OCI-M2 (cell line): ENCODE results near the gene PUS3.

Experiments
- DNase-seq: peaks from one replicate; lab custom pipeline; 2025; ENCODE audit not compliant: unreplicated experiment; lab: John Stamatoyannopoulos, UW

Gene PUS3

GRCh38 chr11:125941619-125942611 is 38.9 kb upstream of the PUS3 start:
- DNase-seq = no peak

GRCh38 chr11:125941267-125941618 is 38.2 kb upstream of the PUS3 start:
- no peak for DNase-seq

- no peak for DNase-seq
Observed at GRCh38 chr11:125940145-125940544, 37.1 kb upstream of the PUS3 start.

GRCh38 chr11:125939081-125939521 is 36.1 kb upstream of the PUS3 start:
- no peak for DNase-seq

- DNase-seq = no peak
Observed at GRCh38 chr11:125938418-125938817, 35.4 kb upstream of the PUS3 start.

GRCh38 chr11:125935618-125936199 is 32.7 kb upstream of the PUS3 start:
- no peak for DNase-seq

- DNase-seq = no peak
Observed at GRCh38 chr11:125935056-125935455, 32.0 kb upstream of the PUS3 start.

- no peak for DNase-seq
Observed at GRCh38 chr11:125934473-125934872, 31.5 kb upstream of the PUS3 start.

GRCh38 chr11:125933030-125933813 is 30.2 kb upstream of the PUS3 start:
- no peak for DNase-seq

GRCh38 chr11:125932301-125932700 is 29.3 kb upstream of the PUS3 start:
- DNase-seq = no peak

GRCh38 chr11:125931668-125932067 is 28.7 kb upstream of the PUS3 start:
- DNase-seq = no peak

- DNase-seq = no peak
Observed at GRCh38 chr11:125931116-125931515, 28.1 kb upstream of the PUS3 start.

- no peak for DNase-seq
Observed at GRCh38 chr11:125930076-125930450, 27.1 kb upstream of the PUS3 start.

GRCh38 chr11:125929445-125930075 is 26.6 kb upstream of the PUS3 start:
- no peak for DNase-seq

GRCh38 chr11:125926682-125927081 is 23.7 kb upstream of the PUS3 start:
- DNase-seq = no peak

GRCh38 chr11:125925804-125926203 is 22.8 kb upstream of the PUS3 start:
- DNase-seq = no peak

GRCh38 chr11:125925247-125925740 is 22.3 kb upstream of the PUS3 start:
- no peak for DNase-seq

- no peak for DNase-seq
Observed at GRCh38 chr11:125924384-125925007, 21.5 kb upstream of the PUS3 start.

GRCh38 chr11:125923633-125924032 is 20.6 kb upstream of the PUS3 start:
- DNase-seq = no peak

GRCh38 chr11:125923012-125923579 is 20.1 kb upstream of the PUS3 start:
- DNase-seq = no peak
